D721Med (cell line): Measurements from ENCODE around the gene HMCN1.

Experiments used
- DNase-seq: peaks from one replicate; pipeline ENCODE4 v3.0.0; 2011; ENCODE audit warnings: low spot score; ENCODE audit not compliant: insufficient read length
- FAIRE-seq: peaks from 2 replicates; lab custom pipeline; 2011; peaks lifted over from hg19 to GRCh38; lab: Jason Lieb, UNC
- TF ChIP-seq, protein P1 (sequence below): IDR thresholded peaks from 2 replicates; pipeline ENCODE4 v1.5.1; 2012; ENCODE audit warnings: mild to moderate bottlenecking, control low read depth; ENCODE audit not compliant: insufficient read depth; ENCODE audit errors: missing control alignments

The HMCN1 gene

DNA sequence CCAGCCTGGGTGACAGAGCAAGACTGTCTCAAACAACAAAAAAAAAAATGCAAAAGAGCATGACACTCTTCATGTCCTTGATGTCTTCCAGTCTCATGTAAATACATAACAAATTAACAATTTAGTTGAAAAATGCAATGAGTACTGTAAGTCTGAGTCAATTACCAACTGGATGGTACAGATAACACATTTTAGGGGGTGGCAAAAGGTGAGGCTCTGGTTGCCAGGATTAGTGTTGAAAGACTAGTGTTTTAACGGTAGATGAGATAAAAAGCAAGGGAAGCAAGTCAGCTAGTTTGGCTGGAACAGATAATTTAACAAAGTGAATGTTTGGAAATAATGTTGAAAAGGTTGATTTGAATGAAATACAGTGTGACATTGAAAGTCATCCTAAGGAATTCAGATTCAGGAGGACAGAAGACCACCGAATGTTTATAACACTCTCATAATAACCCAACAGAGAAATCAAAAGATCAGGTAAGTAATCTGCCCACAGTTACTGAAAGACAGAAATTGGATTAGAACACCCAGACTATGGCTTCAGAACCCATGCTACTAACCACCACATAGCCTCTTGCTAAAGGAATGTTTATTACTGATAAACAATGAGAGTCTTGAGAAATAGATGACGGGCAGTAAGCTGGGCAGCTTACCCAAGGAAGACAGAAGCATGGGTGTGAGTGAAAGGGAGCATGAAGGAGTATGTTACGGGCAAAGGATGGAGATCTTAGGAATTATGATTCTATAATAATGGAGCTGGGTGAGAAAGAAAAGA lies 312.4 kb downstream of the HMCN1 start:
- no peak for DNase-seq
- peak; percentile 75 for FAIRE-seq
- TF ChIP-seq, protein P1, sequence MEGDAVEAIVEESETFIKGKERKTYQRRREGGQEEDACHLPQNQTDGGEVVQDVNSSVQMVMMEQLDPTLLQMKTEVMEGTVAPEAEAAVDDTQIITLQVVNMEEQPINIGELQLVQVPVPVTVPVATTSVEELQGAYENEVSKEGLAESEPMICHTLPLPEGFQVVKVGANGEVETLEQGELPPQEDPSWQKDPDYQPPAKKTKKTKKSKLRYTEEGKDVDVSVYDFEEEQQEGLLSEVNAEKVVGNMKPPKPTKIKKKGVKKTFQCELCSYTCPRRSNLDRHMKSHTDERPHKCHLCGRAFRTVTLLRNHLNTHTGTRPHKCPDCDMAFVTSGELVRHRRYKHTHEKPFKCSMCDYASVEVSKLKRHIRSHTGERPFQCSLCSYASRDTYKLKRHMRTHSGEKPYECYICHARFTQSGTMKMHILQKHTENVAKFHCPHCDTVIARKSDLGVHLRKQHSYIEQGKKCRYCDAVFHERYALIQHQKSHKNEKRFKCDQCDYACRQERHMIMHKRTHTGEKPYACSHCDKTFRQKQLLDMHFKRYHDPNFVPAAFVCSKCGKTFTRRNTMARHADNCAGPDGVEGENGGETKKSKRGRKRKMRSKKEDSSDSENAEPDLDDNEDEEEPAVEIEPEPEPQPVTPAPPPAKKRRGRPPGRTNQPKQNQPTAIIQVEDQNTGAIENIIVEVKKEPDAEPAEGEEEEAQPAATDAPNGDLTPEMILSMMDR, result no peak

DNA sequence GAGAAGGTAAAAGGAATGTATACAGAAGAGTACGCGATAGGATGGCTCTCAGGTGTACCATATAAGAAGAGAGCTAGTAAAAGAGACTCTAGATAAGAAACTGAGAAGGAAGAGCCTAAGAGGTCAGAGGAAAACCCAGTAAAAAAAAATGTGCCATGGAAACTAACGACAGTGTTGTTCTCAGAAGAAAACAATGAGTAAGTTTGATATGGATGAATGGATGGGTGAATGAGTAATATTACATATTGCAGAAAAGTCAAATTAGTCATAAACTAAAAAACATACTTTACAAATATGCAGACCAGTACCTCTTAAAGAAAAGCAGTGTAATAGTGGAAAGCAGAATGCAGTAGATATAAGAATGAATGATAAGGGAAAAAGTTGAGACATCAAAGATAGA lies 316.2 kb downstream of the HMCN1 start:
- FAIRE-seq (peak; percentile 68), DNase-seq (no peak)
- TF ChIP-seq, protein P1, result no peak

DNA sequence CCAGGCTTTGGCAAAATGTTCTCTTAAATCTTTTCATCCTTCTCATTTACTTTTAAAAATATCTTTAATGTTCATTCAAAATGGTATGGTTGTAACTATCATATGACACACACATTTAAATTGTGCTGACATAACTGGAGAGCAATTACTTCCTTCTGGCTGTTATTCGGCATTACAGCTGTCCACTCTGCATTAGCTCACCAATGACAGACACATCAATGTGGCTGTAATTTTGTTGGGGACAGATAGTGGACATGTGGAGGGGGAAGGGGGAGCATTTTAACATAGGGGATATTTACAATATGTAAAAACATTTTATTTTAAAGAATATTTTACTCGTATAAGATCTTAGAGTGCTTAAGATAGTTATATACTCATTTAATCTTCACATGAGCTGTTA lies 319.8 kb downstream of the HMCN1 start:
- no peak for FAIRE-seq
- TF ChIP-seq, protein P1, result no peak
- DNase-seq, result no peak

DNA sequence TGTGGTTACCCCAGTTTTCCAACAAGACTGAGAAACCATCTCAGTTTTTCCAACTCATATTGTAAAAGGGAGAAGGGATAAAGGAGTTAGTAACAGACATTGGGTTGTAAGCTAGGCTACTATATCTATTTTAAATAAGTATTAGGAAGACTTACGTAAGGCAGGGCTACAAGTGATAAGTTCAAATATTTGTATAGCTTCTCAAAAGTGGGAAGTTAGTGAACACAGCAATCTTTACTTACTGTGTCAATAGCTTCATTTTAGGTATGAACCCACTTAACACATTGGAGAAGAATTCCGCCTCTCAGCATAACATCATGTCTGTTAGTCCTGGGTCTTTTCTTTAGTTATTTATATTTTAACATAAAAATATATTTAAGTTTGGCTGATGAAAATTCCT lies 320.7 kb downstream of the HMCN1 start:
- TF ChIP-seq, protein P1, result no peak
- DNase-seq (no peak), FAIRE-seq (no peak)

DNA sequence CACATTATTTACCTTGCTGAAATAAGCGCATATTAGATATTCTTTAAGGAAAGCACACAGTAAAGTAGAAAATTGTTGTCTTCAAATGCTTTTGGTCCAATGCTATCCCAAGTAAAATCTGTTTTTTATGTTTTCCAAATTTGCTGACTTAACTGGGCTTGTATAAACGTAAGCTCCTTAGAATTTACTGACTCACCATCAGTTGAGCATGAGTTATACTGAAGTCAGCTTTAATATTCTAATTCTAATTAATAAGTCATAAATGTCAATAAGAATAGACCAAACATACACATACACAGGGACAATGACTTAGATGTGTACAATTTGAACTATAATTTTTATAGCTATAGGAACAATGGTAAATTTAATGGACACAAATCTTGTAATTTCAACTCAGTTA lies 321.7 kb downstream of the HMCN1 start:
- DNase-seq (no peak), FAIRE-seq (peak; percentile 11)
- TF ChIP-seq, protein P1, result no peak

DNA sequence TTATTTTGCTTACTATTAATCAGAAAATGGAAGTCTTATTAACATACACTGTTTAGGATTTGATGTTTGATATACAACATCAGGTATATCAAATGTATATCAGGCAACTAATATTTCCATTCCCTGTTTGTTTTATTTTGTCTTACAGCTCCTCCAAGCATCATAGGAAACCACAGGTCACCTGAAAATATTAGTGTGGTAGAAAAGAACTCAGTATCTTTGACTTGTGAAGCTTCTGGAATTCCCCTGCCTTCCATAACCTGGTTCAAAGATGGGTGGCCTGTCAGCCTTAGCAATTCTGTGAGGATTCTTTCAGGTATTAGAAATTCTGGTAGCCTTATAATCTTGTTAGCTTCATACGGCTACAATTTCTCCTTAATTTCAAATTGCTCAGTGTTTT lies 322.9 kb downstream of the HMCN1 start:
- FAIRE-seq (peak; percentile 80), DNase-seq (no peak)

DNA sequence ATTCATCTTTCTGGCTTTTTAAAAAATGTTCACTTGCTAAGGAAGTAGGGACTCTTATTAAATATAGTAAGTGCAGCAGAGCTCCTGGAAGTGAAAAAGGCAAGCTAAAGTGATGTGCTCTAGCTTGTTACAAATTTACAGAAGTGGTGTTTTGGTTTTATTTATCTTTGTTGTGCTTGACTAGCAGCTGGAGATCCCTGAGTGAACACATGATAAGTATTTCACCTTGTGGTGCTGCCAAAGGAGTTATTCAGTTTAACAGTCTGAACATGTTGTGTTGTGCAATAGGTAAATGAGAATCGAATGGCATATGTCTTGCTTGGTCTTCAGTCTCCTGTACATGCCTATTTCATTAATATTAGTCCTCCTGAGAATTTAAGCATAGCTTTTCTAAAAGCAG lies 325.1 kb downstream of the HMCN1 start:
- TF ChIP-seq, protein P1, result no peak
- DNase-seq (no peak), FAIRE-seq (no peak)

More for the DNA sequence above, 322.9 kb downstream of the HMCN1 start:
- TF ChIP-seq, protein P1, result no peak
